ENCODE measurements around the gene PRR16. TPM values are rescaled to one million over a fixed set of nuclear protein-coding genes. Genes with fewer than 3 reads are reported as not detected.
A peak's percentile ranks its signal among the peaks of the same experiment; 100 is the strongest.
"Not testable (repeated sequence)": the region's sequence is repeated elsewhere in the genome, so short reads cannot be mapped to it uniquely, and the experiment has no call there.

Gene PRR16
- polyA plus RNA-seq (ENCODE audit: insufficient read length in 10 of 10), result 10 to 100 TPM in 8 of 10 donors, 1 to 10 TPM in 2; 5.0 to 25.0 (median 17.9) TPM
- long read RNA-seq, donor 1, partial matches to known transcripts, result 19 of 19 reads
- long read RNA-seq, donor 1, other reads (novel, unspliced or antisense), result 0 of 19 reads
- long read RNA-seq, donor 2, partial matches to known transcripts, result 11 of 11 reads
- long read RNA-seq, donor 2, other reads (novel, unspliced or antisense), result 0 of 11 reads
- long read RNA-seq, donor 3, result 0 reads
- long read RNA-seq, donor 4, partial matches to known transcripts, result 16 of 16 reads
- long read RNA-seq, donor 4, other reads (novel, unspliced or antisense), result 0 of 16 reads
- long read RNA-seq, donor 5, partial matches to known transcripts, result 33 of 33 reads
- long read RNA-seq, donor 5, other reads (novel, unspliced or antisense), result 0 of 33 reads
- long read RNA-seq, donor 6, partial matches to known transcripts, result 16 of 16 reads
- long read RNA-seq, donor 6, other reads (novel, unspliced or antisense), result 0 of 16 reads
- long read RNA-seq, donor 7, partial matches to known transcripts, result 6 of 6 reads
- long read RNA-seq, donor 7, other reads (novel, unspliced or antisense), result 0 of 6 reads
- long read RNA-seq, donor 8, partial matches to known transcripts, result 15 of 15 reads
- long read RNA-seq, donor 8, other reads (novel, unspliced or antisense), result 0 of 15 reads
- long read RNA-seq, donor 9, result 0 reads

GRCh38 chr5:120463991-120464626 lies at the start of gene PRR16:
PRR16 (plus strand) TSS chr5:120464300.
- peak; percentile 60 to 84 (median 70) for DNase-seq

- DNase-seq, result no peak
Measured at GRCh38 chr5:120415985-120416384, 48.1 kb upstream of the PRR16 start.

- no peak for DNase-seq
Measured at GRCh38 chr5:120419127-120419526, 45.0 kb upstream of the PRR16 start.

- not testable (repeated sequence) for DNase-seq
Measured at GRCh38 chr5:120426633-120427275, 37.3 kb upstream of the PRR16 start.

- no peak for DNase-seq
Measured at GRCh38 chr5:120430572-120430971, 33.5 kb upstream of the PRR16 start.

GRCh38 chr5:120432861-120433260 lies 31.2 kb upstream of the PRR16 start:
- no peak for DNase-seq

GRCh38 chr5:120435129-120435528 lies 29.0 kb upstream of the PRR16 start:
- peak in 1 of 3 donors; percentile 5 for DNase-seq

GRCh38 chr5:120436996-120437395 lies 27.1 kb upstream of the PRR16 start:
- DNase-seq, result no peak

- DNase-seq, result no peak
Measured at GRCh38 chr5:120442694-120443093, 21.4 kb upstream of the PRR16 start.

GRCh38 chr5:120443607-120444006 lies 20.5 kb upstream of the PRR16 start:
- DNase-seq, result no peak

GRCh38 chr5:120446068-120446492 lies 18.0 kb upstream of the PRR16 start:
- DNase-seq, result peak in 1 of 3 donors; percentile 83

- DNase-seq, result no peak
Measured at GRCh38 chr5:120446901-120447300, 17.2 kb upstream of the PRR16 start.

- DNase-seq, result no peak
Measured at GRCh38 chr5:120447706-120448239, 16.3 kb upstream of the PRR16 start.

- DNase-seq, result no peak
Measured at GRCh38 chr5:120449501-120449900, 14.6 kb upstream of the PRR16 start.

- DNase-seq, result no peak
Measured at GRCh38 chr5:120450910-120451309, 13.2 kb upstream of the PRR16 start.

- no peak for DNase-seq
Measured at GRCh38 chr5:120451445-120451844, 12.7 kb upstream of the PRR16 start.

- no peak for DNase-seq
Measured at GRCh38 chr5:120452471-120452870, 11.6 kb upstream of the PRR16 start.

- DNase-seq, result peak in 2 of 3 donors; percentile 48 to 79
Measured at GRCh38 chr5:120454094-120454798, 9.9 kb upstream of the PRR16 start.

GRCh38 chr5:120456006-120456405 lies 8.1 kb upstream of the PRR16 start:
- DNase-seq, result no peak

- DNase-seq, result peak in 1 of 3 donors; percentile 29
Measured at GRCh38 chr5:120457839-120458507, 6.1 kb upstream of the PRR16 start.

GRCh38 chr5:120458508-120458847 lies 5.6 kb upstream of the PRR16 start:
- DNase-seq, result not testable (repeated sequence)
